HG03066 (cell line): ENCODE measurements around the gene ADCK1.
"Not testable (repeated sequence)": the region's sequence is repeated elsewhere in the genome, so short reads cannot be mapped to it uniquely, and the experiment has no call there.

Experiments
- ATAC-seq: cut with Tn5 transposase; IDR thresholded peaks from one replicate; pipeline ENCODE4 v1.9.1; 2021; ENCODE audit warnings: low read depth; ENCODE audit not compliant: unreplicated experiment

Gene ADCK1

GRCh38 chr14:77862154-77862786 lies 62.4 kb downstream of the ADCK1 start:
- peak; percentile 75 for ATAC-seq

- ATAC-seq, result no peak
These were observed 64.2 kb downstream of the ADCK1 start for GRCh38 chr14:77864085-77864484.

DNA sequence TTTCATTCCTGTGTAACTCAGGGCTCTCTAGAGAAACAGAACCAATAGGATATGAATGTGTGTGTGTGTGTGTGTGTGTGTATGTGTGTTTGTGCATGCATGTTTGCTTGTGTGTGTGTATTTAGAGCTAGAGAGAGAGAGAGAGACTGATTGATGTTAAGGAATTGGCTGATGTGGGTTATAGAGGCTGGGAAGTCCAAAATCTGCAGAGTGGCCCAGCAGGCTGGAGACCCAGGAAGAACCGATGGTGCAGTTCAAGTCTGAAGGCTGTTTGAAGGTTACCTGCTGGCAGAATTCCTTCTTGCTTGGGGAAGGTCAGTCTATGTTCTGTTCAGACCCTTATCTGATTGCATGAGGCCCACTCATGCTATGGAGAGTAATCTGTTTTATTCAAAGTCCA lies 64.7 kb downstream of the ADCK1 start:
- ATAC-seq, result no peak

DNA sequence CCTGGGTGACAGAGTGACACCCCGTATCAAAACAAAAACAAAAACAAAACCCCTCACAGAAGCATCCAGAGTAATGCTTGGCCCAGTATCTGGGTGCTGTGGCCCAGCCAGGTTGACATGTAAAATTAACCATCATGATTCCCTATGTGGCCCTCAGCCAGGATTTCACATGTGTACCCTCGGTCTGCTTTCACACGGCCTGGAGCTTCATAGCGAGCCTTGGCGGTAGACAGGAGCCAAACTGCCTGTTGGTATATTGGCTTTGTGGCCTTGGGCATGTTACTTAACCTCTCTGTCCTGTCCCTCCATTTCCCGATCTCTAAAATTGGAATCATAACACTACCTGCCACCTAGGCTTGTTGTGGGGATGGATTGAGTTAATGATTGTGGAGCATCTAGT lies 65.5 kb downstream of the ADCK1 start:
- ATAC-seq, result no peak

DNA sequence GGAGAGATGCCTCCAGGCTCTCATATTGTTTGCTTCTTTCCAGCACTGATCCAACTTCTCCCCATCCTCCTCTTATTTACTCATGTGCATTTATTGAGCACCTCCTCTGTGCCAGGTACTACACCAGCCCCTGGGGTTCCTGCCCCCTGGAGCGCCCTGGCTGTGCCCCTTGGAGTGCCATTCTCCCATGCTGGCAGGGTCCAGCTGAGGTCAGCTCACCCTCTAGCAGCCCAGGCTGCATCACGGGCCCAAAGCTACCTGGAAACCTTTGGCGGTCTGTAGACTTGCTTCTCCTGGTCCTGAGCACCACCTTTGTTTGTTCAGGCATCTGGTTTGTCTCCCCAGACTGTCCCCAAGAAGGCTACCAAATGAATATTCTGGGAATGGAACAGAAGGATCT lies 67.0 kb downstream of the ADCK1 start:
- no peak for ATAC-seq

DNA sequence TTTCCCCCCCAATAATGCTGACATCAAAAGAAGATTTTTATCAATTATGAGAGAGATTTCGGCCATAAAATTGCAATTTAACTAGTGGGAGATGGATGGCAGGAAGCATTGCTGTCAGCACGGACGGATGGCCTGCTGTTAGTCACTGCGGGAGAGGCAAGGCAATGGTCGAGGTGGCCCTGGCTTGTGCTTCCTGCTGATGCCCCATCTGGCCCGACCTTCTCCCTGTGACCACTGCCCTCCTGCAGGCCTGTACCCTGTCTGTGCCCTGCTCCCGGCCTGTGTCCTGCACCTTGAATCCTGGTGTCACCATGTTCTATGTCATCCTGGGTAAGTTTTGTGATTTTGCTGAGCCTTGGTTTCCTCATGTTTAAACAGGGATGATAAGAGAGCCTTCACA lies 67.6 kb downstream of the ADCK1 start:
- no peak for ATAC-seq

GRCh38 chr14:77868552-77869285 lies 68.8 kb downstream of the ADCK1 start:
- no peak for ATAC-seq

- no peak for ATAC-seq
These were observed 69.4 kb downstream of the ADCK1 start for GRCh38 chr14:77869340-77869739.

- no peak for ATAC-seq
These were observed 70.7 kb downstream of the ADCK1 start for GRCh38 chr14:77870646-77871045.

GRCh38 chr14:77872152-77872551 lies 72.2 kb downstream of the ADCK1 start:
- ATAC-seq, result no peak

DNA sequence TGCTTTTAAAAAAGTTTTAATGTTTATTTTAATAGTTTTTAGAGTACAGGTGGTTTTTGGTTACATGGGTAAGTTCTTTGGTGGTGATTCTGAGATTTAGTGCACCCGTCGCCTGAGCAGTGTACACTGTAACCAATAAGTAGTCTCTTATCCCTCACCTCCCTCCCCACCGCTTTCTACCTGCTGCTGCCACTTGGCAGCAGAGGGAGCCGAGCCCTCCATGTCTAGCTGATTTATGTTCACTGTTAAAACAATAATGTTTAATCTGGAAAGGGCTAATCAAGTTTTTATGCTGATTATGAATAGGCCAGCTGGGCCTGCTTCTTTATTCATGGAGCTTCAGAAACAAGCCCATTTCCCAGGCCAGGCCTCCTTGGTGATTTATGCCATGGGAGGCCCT lies 73.1 kb downstream of the ADCK1 start:
- ATAC-seq, result no peak

DNA sequence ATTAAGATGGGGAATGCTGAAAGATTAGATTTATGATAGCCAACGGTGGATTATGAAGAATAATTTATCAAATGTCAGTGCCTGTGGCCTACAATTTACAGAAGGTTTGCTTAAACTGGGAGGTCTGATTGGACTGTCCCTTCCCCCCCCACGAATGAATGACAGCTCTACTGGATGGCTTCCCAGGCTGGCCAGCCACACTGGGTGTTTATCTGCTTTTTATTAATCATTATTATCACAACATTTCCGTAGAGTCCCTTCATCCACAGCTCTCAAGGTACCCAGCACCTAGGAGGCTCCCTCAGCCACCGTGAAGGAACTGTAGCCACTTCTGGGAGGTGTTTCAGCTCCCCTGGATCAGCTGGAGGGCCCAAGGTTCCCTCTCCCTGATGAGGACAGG lies 78.9 kb downstream of the ADCK1 start:
- ATAC-seq, result no peak

DNA sequence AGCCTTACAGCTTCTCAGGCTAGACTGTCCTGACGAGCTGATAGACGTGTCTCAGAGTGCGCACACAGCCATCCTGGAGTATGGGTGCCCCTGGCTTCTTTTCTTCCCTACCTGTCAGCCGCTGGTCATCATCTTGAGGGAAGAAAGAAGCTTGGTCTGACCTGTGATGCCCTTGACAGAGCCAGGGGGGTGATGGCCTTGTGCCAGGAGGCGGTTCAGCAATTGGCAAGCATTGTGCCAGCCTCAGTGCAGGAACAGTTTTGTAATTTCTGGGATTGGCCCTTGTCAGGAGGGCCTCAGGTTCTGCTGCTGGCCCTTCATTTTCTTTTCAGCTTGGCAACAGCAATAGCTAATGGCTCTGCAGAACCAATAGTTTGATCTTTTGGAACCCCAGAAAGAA lies 80.1 kb downstream of the ADCK1 start:
- ATAC-seq, result no peak

GRCh38 chr14:77882098-77882497 lies 82.2 kb downstream of the ADCK1 start:
- no peak for ATAC-seq

DNA sequence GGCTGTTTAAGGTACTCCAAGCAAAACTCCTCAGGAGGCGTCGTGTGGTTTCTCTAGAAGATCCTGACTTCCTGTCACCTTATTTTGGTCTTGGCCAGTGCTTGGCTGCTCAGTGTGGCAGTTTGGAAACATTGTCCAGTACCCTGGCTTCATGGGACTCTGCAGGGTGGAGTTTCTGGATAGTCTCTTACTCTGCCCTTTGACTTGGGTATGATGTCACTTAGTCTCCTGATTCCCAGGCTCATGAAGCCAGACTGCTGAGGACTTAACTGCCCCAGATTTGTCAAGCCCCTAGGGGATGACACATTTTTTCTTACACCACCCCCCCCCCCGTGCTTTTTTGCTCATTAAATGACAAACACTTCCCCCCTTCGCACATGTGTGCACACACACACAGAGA lies 82.7 kb downstream of the ADCK1 start:
- no peak for ATAC-seq

DNA sequence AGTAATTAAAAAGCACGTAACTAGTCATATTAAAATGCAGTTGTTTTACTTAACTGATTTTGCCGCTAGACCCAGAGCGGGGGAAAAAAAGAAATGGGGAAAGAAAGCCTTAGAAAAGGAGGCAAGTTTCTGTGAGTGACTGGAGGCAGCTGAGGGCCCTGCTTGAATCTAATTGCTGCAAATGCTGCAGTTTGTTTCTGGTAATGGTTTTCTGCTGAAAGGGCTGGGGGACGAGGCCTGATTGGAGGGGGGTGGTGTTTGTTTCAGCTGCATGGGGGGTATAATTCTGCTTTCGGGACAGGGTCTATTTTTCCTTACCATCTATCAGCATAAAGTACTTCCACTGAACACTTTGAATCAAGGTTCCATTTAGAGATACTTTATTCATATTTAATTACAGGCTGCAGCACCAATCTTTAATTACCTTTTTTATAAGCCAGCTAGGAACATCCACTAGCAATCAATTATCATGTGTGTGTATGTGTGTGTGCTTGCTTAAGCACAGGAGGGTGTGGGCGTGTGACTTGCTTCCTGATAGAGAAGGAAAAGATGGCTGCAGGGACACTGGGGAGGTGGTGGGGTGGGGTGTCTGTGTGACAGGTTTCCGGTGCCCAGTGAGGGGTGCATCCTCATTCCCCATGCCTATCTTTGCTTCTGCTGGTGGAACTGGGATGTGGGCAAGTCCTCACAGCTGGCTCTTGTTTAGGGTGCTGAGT lies 83.4 kb downstream of the ADCK1 start:
- no peak for ATAC-seq

- ATAC-seq, result no peak
These were observed 83.9 kb downstream of the ADCK1 start for GRCh38 chr14:77883847-77884238.

DNA sequence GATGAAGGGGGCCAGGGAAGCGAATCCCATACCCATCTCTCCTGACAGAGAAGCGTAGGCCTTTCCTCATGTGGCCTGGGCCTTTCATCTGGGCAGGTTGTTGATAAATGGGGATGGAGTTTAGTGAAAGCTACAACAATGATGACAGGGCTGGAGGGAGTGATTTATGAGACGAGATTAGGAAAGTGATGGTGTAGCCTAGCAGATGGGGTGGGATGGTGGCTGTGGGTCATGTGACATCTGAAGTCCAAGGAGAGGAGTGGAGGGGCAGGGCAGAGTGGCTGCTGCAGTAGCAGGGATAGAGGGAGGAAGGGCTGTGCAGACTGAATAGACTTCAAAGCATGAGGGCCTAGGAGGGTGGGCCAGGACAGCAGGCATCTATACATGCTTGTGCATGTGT lies 85.5 kb downstream of the ADCK1 start:
- ATAC-seq, result no peak

- ATAC-seq, result no peak
These were observed 86.1 kb downstream of the ADCK1 start for GRCh38 chr14:77886010-77886409.

- ATAC-seq, result not testable (repeated sequence)
These were observed 89.0 kb downstream of the ADCK1 start for GRCh38 chr14:77888903-77889302.

DNA sequence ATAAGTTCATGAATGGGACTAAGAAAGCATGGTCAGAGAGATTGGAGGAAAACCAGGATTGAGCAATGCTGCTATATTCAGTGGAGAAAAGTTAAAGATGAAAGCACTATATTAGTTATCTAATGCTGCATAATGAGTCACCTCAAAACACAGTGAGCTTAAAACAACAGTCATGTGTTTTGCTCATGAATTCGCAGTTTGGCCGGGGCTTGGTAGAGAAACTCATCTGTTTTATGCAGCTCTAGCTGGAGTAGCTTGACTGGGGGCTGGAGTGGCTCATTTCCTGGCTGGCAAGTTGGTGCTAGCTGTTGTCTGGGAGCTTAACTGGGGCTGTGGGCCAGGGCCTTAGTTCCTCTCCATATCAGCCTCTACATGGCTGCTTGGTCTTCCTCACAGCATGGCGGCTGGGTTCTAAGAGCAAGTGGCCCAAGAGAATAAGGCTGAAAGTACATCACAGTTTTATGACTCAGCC lies 90.1 kb downstream of the ADCK1 start:
- ATAC-seq, result no peak

DNA sequence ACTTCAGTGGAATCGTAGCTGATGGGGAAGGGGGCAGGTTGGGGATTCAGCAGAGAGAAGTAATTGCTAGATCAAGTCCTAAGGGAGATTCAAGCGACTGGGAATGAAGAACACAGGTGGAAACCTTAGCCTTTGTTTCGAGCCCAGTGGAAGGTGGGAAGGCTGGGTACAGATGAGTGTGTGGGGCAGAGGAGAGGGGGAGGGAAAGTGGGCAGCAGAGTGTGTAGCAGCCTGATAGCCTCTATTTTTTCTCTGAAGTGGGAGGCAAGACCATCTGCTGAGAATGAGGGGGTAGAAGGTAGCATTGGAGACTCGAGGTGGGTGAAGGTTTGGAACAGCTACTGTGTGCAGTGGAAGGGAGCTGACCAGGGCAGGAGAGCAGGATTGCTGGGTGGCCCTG lies 91.0 kb downstream of the ADCK1 start:
- ATAC-seq, result no peak
